PFSK-1 (cell line): ENCODE results near the gene ITIH2.

Source experiments
- FOXP2 ChIP-seq: optimal IDR thresholded peaks from 2 replicates; pipeline ENCODE3; 2011; ENCODE audit warnings: borderline replicate concordance, control low read depth, inconsistent platforms; ENCODE audit not compliant: insufficient read depth; ENCODE audit errors: extremely low read length, extremely low read depth
- POLR2AphosphoS5 ChIP-seq: IDR thresholded peaks from 2 replicates; pipeline ENCODE4 v1.6.1; 2012; ENCODE audit warnings: low read depth, mild to moderate bottlenecking, control low read depth, low read length, moderate library complexity
- SIN3A ChIP-seq: IDR thresholded peaks from 2 replicates; pipeline ENCODE4 v1.6.1; 2012; ENCODE audit warnings: mild to moderate bottlenecking, low read length, moderate library complexity, borderline replicate concordance; ENCODE audit not compliant: insufficient read depth
- TAF1 ChIP-seq: IDR thresholded peaks from 2 replicates; pipeline ENCODE4 v1.6.1; 2012; ENCODE audit warnings: low read length, control low read depth, borderline replicate concordance; ENCODE audit not compliant: insufficient read depth
- TF ChIP-seq, protein P1 (sequence below), 2 experiments: IDR thresholded peaks; 2 replicates each; pipeline versions ENCODE4 v1.6.1 to v1.8.0; 2011 to 2012; ENCODE audit warnings: low read depth in 2 of 2, low read length in 2 of 2, control low read depth in 1 of 2, inconsistent platforms in 1 of 2, mild to moderate bottlenecking in 1 of 2, moderate library complexity in 1 of 2; ENCODE audit not compliant: insufficient read depth in 1 of 2

Gene ITIH2

DNA sequence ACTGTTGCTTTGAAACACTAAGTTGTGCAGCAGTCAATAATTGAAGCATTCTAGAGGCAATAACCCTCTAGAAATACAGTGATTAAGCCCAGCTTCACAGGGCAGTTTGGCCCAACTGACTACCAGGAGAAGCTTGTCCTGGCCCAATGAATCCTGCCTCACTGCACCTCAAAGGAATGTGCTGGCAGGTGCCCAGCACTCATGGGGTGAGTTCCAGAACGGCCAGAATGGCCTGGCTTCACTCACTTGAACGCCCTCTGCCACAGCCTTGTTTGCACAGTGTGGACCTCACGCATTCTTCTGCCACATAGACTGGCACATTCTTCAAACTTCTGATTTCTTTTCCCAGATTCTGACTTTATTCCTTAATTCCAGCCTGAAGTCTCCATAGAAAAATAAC is 6.6 kb upstream of the ITIH2 start:
- TF ChIP-seq, protein P1, sequence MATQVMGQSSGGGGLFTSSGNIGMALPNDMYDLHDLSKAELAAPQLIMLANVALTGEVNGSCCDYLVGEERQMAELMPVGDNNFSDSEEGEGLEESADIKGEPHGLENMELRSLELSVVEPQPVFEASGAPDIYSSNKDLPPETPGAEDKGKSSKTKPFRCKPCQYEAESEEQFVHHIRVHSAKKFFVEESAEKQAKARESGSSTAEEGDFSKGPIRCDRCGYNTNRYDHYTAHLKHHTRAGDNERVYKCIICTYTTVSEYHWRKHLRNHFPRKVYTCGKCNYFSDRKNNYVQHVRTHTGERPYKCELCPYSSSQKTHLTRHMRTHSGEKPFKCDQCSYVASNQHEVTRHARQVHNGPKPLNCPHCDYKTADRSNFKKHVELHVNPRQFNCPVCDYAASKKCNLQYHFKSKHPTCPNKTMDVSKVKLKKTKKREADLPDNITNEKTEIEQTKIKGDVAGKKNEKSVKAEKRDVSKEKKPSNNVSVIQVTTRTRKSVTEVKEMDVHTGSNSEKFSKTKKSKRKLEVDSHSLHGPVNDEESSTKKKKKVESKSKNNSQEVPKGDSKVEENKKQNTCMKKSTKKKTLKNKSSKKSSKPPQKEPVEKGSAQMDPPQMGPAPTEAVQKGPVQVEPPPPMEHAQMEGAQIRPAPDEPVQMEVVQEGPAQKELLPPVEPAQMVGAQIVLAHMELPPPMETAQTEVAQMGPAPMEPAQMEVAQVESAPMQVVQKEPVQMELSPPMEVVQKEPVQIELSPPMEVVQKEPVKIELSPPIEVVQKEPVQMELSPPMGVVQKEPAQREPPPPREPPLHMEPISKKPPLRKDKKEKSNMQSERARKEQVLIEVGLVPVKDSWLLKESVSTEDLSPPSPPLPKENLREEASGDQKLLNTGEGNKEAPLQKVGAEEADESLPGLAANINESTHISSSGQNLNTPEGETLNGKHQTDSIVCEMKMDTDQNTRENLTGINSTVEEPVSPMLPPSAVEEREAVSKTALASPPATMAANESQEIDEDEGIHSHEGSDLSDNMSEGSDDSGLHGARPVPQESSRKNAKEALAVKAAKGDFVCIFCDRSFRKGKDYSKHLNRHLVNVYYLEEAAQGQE (IDR thresholded peaks at IDR 0.05; ENCODE audit: insufficient read depth in 1 of 2, low read depth in 2 of 2, low read length in 2 of 2): no peak
- no peak for TF ChIP-seq FOXP2
- TF ChIP-seq TAF1: no peak
- no peak for TF ChIP-seq SIN3A
- TF ChIP-seq POLR2AphosphoS5: no peak

DNA sequence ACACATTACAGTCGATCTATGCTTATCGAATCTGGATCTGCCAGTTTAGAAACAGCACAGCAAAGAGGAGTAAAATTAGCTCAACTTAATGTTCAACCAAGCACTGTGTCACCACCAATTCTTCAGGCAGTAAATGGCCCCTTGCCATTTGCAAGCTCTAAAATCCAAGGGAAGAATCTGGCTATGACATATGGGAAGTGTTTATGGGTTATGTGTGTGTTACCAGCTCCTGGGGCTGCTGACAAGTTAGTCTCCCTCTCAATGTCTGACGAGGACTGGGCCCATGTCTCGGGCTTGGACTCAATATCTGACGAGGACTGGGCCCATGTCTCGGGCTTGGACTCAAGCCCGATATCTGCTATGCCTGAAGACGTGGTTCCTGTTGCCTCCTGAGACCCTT is 5.7 kb upstream of the ITIH2 start:
- no peak for TF ChIP-seq SIN3A
- TF ChIP-seq, protein P1 (IDR thresholded peaks at IDR 0.05; ENCODE audit: insufficient read depth in 1 of 2, low read depth in 2 of 2, low read length in 2 of 2): no peak

DNA sequence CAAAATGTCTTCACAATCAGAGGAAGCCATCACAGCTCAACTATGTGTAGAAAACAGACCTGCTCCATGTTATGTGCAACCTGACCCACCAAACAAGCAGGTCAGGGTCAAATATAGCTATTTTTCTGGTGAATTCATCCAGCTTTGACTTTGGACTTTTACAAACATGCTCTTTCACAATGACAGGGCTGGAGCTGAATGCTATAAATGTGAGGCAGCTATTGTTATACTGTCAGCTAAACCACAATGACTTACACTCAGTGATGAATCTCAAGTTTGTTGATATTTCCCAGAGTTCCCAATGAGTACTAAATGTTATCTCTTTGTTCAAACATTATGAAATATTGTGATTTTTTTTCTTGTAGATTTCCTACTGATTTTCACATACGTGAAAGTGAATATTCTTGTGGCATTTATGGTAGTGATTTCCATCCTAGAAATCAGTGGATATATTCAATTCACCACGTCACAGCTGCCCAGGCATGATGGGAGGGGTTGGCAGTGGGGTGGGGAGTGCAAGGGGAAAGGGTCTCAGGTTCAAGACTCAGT is 2.5 kb upstream of the ITIH2 start:
- TF ChIP-seq TAF1 (no peak), FOXP2 (no peak), POLR2AphosphoS5 (no peak), SIN3A (no peak)
- TF ChIP-seq, protein P1 (IDR thresholded peaks at IDR 0.05; ENCODE audit: insufficient read depth in 1 of 2, low read depth in 2 of 2, low read length in 2 of 2): no peak

GRCh38 chr10:7701158-7701742 is 1.9 kb upstream of the ITIH2 start:
- TF ChIP-seq FOXP2 (no peak), SIN3A (no peak), POLR2AphosphoS5 (no peak), TAF1 (no peak)
- TF ChIP-seq, protein P1 (IDR thresholded peaks at IDR 0.05; ENCODE audit: insufficient read depth in 1 of 2, low read depth in 2 of 2, low read length in 2 of 2): no peak

DNA sequence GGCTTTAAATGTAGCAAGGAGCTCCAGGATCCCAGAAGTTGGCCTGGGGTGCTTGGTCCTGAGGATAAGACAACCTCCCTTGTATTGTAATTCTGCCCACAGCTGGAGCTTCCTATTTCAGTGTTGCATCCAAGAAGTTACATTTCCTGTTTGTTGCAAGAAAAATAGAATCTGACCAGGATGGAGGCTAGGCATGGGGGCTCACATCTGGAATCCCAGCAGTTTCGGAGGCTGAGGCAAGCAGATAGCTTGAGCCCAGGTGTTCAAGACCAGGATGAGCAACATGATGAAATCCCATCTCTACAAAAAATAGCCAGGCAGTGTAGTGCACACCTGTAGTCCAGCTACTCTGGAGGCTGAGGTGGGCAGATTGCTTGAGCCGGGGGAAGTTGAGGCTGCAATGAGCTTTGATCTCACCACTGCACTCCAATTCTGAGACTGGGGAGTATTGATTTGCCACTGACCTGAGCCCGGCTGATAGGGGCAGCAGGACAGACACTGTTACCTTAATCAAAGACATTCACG is 766 bp upstream of the ITIH2 start:
- TF ChIP-seq FOXP2 (no peak), POLR2AphosphoS5 (no peak), TAF1 (no peak)
